HG03280 (cell line): ENCODE data around the gene NTSR1.

ENCODE experiments used
- ATAC-seq: cut with Tn5 transposase; IDR thresholded peaks from one replicate; pipeline ENCODE4 v1.9.1; 2021; ENCODE audit warnings: mild to moderate bottlenecking, moderate library complexity; ENCODE audit not compliant: unreplicated experiment

The NTSR1 gene

GRCh38 chr20:62692801-62693523 lies 15.7 kb upstream of the NTSR1 start:
- ATAC-seq = no peak

GRCh38 chr20:62693524-62693922 lies 15.1 kb upstream of the NTSR1 start:
- no peak for ATAC-seq

GRCh38 chr20:62694106-62694505 lies 14.5 kb upstream of the NTSR1 start:
- ATAC-seq = no peak

GRCh38 chr20:62694868-62695267 lies 13.8 kb upstream of the NTSR1 start:
- no peak for ATAC-seq

GRCh38 chr20:62695448-62696414 lies 12.9 kb upstream of the NTSR1 start:
- ATAC-seq = no peak

- no peak for ATAC-seq
Observed at GRCh38 chr20:62696434-62696957, 12.1 kb upstream of the NTSR1 start.

- ATAC-seq = no peak
Observed at GRCh38 chr20:62696989-62697388, 11.6 kb upstream of the NTSR1 start.

GRCh38 chr20:62697468-62697912 lies 11.1 kb upstream of the NTSR1 start:
- no peak for ATAC-seq

- no peak for ATAC-seq
Observed at GRCh38 chr20:62698231-62698630, 10.4 kb upstream of the NTSR1 start.

- no peak for ATAC-seq
Observed at GRCh38 chr20:62699296-62699695, 9.3 kb upstream of the NTSR1 start.

GRCh38 chr20:62699741-62700140 lies 8.9 kb upstream of the NTSR1 start:
- no peak for ATAC-seq

GRCh38 chr20:62700261-62700930 lies 8.2 kb upstream of the NTSR1 start:
- ATAC-seq = no peak

- no peak for ATAC-seq
Observed at GRCh38 chr20:62701161-62702012, 7.2 kb upstream of the NTSR1 start.

GRCh38 chr20:62702013-62702300 lies 6.7 kb upstream of the NTSR1 start:
- ATAC-seq = no peak

- no peak for ATAC-seq
Observed at GRCh38 chr20:62702895-62703852, 5.5 kb upstream of the NTSR1 start.

- ATAC-seq = no peak
Observed at GRCh38 chr20:62703853-62704228, 4.8 kb upstream of the NTSR1 start.

- ATAC-seq = no peak
Observed at GRCh38 chr20:62704341-62704948, 4.2 kb upstream of the NTSR1 start.

GRCh38 chr20:62705627-62706026 lies 3.0 kb upstream of the NTSR1 start:
- no peak for ATAC-seq

- ATAC-seq = no peak
Observed at GRCh38 chr20:62706344-62706743, 2.3 kb upstream of the NTSR1 start.
